Fibroblast of pulmonary artery (primary cell): ENCODE data around the gene LY6G5C.

ENCODE experiments used
- DNase-seq: peaks from one replicate; pipeline ENCODE4 v3.0.0-alpha.2; 2010; ENCODE audit warnings: low read depth
- H3K4me3 ChIP-seq: replicated peaks from 2 replicates; pipeline ENCODE4 v1.5.1; 2011; ENCODE audit warnings: low read depth, mild to moderate bottlenecking, control low read depth, low read length, moderate library complexity
- TF ChIP-seq, protein P1 (sequence below): IDR thresholded peaks from 2 replicates; pipeline ENCODE4 v1.5.1; 2011; ENCODE audit warnings: mild to moderate bottlenecking, control low read depth, low read length, inconsistent platforms; ENCODE audit errors: missing control alignments

LY6G5C gene, protein sequence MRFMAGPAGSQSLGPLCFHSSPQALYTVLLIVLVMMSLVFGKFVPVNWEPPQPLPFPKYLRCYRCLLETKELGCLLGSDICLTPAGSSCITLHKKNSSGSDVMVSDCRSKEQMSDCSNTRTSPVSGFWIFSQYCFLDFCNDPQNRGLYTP

DNA sequence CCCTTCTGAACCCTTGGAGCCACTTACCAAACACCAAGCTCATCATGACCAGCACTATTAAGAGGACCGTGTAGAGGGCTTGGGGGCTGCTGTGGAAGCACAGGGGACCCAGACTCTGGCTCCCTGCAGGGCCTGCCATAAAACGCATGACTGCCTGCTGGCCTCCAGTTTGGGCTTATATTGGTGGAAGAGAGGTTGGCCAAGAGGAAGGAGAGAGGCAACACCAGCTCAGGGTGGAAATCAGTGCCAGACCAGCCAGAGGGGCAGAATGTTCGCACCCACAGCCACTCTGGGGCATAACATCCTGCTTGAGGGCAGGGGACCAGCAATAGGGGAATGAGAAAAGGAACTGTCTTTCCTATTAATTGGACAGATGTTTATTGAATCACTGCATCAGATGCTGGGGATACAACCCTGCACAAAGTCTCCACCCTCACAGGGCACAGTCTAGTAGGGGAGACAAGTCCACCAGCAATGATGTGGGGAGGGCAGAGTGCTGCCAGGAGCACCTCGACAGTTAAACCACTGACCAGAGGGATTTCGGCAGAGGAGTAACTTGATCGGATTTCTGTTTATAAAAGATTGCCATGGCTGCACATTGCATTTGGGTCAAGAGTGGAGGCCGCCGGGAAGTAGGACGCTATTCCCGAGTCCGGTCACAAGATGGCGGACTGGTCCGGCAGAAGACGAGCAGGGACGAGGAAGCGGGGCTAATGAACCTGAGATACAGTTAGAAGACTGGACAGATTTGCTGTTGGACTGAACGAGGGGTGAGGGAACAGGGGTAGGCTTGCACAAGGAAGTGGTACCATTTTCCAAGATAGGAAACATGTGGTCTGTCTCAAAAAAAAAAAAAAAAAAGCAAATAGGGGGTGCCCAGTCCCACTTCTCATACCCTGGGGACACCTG lies at the start of gene LY6G5C:
TSS of gene LY6G5C (minus strand) at position 842 of the 909 bp plus-strand sequence. CDS start at position 148, 694 bp downstream.
- DNase-seq, result peak; percentile 94
- H3K4me3 ChIP-seq, result peak within 1 kb of the TSS; percentile 53
- TF ChIP-seq, protein P1, sequence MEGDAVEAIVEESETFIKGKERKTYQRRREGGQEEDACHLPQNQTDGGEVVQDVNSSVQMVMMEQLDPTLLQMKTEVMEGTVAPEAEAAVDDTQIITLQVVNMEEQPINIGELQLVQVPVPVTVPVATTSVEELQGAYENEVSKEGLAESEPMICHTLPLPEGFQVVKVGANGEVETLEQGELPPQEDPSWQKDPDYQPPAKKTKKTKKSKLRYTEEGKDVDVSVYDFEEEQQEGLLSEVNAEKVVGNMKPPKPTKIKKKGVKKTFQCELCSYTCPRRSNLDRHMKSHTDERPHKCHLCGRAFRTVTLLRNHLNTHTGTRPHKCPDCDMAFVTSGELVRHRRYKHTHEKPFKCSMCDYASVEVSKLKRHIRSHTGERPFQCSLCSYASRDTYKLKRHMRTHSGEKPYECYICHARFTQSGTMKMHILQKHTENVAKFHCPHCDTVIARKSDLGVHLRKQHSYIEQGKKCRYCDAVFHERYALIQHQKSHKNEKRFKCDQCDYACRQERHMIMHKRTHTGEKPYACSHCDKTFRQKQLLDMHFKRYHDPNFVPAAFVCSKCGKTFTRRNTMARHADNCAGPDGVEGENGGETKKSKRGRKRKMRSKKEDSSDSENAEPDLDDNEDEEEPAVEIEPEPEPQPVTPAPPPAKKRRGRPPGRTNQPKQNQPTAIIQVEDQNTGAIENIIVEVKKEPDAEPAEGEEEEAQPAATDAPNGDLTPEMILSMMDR, result peak; percentile 71

DNA sequence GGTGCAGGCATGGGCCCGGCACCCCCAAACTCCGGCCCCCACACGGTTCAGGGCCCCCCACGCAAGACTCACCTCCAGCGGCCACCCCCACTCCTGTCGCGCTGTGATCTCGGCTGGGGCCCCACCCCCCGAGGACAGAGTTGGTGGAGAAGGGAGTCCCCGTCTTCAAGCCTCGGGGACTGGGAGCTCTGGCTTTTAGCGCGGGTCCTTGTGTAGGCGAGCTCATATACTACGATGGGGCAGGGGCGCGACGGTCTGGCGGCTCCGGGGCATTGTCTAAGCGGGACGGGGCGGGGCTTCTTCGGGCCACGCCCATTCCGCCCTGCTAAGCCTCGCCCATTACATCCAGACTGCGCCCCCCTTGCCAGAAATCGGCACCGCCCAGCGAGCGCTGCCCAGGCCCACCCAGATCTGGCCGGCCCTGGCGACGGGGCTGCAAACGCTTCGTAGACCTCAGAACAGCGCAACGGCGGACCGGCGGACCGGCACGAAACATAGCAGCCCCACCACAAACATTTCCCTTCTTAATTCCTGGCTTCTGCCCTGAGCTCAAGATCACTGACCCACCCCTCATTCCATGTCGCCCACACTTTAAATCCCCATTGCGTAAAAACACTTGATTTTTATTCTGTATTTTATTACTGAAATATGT lies 49.2 kb upstream of the LY6G5C start:
- peak overlapping the region; percentile 90 for H3K4me3 ChIP-seq
- DNase-seq, result peak; percentile 89
- TF ChIP-seq, protein P1, result no peak

DNA sequence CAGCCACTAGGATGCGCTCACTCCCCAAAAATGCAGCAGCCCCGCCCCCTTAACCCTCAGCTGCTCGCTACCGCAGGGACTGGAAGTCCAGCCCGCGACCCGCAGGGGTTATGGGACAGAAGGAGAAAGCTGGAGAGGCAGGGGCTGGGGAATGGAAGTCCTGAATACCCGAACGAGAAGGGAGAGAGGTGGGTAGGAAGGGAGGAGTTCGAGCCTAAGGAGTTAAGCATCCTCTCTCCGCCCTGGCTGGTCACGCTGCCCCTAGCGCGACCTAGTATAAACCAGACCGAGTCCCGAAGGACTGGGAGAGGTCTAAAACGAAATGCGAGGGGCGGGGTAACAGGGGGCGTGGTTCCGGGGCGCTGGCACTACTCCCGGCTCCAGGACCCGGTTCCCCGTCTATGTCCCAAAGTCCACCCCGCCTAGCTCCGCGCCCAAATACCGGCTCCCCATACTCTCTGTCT lies 48.7 kb upstream of the LY6G5C start:
- TF ChIP-seq, protein P1, result no peak
- peak overlapping the region; percentile 90 for H3K4me3 ChIP-seq
- peak; percentile 89 for DNase-seq

DNA sequence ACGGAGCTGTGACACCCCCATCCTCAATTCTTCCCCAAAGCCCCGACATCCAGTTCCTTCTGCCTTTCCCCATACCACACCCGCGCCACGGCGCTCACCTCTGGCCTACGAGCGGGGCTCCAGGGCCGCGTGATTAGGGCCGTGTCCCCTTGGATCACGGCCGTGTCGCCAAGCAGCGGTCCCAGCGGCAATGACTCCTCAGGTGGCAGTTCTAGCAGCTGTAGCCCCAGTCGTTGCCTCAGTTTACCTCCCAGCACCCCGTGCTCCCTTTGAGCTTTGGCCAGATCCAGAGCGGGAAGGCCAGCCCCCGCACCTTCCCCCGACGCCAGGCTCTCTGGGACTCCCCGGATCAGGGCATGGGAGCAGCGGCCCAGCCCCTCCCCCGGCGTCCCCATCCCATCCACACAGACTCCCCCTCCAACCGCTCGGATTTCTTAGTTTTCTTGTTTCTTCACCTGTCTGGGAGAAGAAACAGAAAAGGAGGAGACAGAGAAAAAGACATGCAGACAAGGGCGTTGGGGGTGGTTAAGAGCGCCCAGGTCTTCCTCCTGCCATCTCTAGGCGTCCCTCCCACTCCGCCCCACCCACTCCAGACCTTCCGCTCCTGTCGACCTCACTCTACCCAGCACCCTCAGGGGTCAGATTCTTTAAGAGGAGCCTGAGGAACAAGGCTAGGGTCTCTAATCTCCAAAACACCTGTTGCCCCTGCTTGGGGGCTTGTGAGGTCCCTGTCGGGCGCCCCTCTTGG lies 48.1 kb upstream of the LY6G5C start, which contains the start of gene DDAH2:
TSS of gene DDAH2 (minus strand) at position 533 of the 748 bp plus-strand sequence. CDS start at position 395, 138 bp downstream.
- TF ChIP-seq, protein P1, result peak; percentile 31
- DNase-seq, result no peak
- peak within 1 kb of the TSS; percentile 90 for H3K4me3 ChIP-seq

DNA sequence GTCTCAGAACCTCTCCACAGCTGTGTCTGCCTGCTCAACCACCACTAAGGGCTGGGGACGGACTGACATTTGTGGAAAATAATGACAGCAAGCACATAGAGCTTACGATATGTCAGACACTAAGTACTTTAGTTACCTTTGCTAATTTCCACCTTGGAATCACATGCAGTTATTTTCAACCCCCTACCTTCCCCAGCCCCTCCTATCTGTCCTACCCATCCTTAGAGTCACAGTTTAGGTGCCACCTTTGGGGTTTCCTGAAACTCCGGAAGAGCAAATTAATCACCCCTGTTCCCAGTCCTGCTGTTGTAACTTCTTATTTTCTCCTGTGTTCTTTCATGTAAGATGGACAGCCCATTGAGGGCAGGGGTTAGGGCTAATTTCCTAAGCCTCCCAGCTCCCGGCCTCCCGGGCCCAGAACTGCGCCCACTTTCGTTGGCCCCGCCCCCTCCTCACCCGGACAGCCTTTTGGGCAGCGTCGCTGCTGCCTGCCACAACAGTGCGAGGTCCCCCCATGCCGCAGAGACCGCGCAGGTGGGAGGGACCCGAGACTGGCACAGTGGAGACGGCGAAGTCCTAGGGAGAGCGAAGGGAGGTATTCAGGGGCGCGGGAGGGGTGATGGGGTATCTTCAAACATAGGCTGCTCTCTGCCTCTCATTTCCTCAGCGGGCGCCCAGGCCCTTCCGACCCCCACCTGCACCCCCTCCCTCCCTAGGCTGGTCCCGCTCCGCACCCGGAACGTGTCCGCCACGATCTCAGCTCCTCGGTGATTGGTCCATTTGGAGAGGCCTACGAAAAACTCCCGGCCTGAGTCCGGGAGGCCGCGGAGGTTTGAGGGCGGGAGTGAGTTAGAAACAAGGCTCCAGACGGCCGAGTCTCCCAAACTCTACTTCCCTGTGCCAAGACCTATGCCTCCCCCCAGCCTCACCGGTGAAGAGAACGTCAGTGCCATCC lies 47.1 kb upstream of the LY6G5C start:
- TF ChIP-seq, protein P1, result no peak
- peak overlapping the region; percentile 90 for H3K4me3 ChIP-seq
- no peak for DNase-seq
